ENCODE results near the gene BAG3. TPM values are rescaled to one million over a fixed set of nuclear protein-coding genes. Genes with fewer than 3 reads are reported as not detected.

BAG3 gene
- total RNA-seq, 1 experiment from 2014 or later = 57.0 TPM

DNA sequence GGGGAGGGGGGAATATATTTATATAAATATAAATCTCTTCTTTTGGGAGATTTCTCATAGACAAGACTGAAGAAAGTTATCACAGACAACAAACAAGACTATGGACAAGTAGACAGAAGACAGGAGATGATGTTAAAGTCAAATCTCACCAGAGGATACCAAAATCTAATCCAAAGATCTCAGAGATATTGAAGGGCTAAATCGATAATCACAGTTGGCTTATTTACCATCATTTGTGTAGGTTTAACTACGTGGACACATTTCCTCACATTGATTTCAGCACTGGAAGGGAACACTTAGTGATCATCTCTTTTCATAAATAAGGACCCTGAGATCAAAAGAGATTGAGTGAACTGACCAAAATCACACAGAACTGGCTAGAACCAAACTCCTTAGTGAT lies 72.0 kb downstream of the BAG3 start (continued):
- TF ChIP-seq CTCF (IDR thresholded peaks at IDR 0.05 in 2 of 3, conservative IDR thresholded peaks at IDR 0.05 in 1 of 3; ENCODE audit: borderline replicate concordance in 1 of 3, insufficient read depth in 1 of 3, low read depth in 2 of 3, low read length in 2 of 3) = no peak
- no peak for TF ChIP-seq CEBPB (IDR thresholded peaks at IDR 0.05; ENCODE audit: low read depth)
- no peak for TF ChIP-seq EZH2phosphoT487 (IDR thresholded peaks at IDR 0.05; ENCODE audit: borderline replicate concordance)
- no peak for TF ChIP-seq POLR2A (IDR thresholded peaks at IDR 0.05; ENCODE audit: borderline replicate concordance, extremely low read depth, insufficient read depth, insufficient read length)
- no peak for TF ChIP-seq SP1 (IDR thresholded peaks at IDR 0.05; ENCODE audit: low read depth)

GRCh38 chr10:119723624-119724023 lies 72.4 kb downstream of the BAG3 start:
- Histone ChIP-seq H2AFZ (ENCODE audit: low read depth, low read length, poor library complexity, severe bottlenecking) (no peak overlapping the region), H3K4me1 (ENCODE audit: control insufficient read depth in 1 of 2, insufficient read depth in 2 of 2, low read length in 2 of 2) (peaks cover 15 to 23% of the 10 kb centered on the region in 2 experiments), H4K20me1 (ENCODE audit: insufficient read depth) (no peaks in the 10 kb centered on the region), H3K9me2 (ENCODE audit: insufficient read depth) (no peaks in the 10 kb centered on the region), H3K36me3 (ENCODE audit: control insufficient read depth in 1 of 2, insufficient read depth in 2 of 2, low read length in 2 of 2) (no peaks in the 10 kb centered on the region), H3K27ac (ENCODE audit: low read depth, low read length) (no peak overlapping the region), H3K9ac (ENCODE audit: low read length) (no peak overlapping the region), H3K27me3 (ENCODE audit: insufficient read depth, low read length) (no peaks in the 10 kb centered on the region), H3K9me3 (ENCODE audit: control insufficient read depth in 1 of 2, insufficient read depth in 1 of 2, low read depth in 1 of 2, low read length in 2 of 2) (no peaks in the 10 kb centered on the region), H3K79me2 (ENCODE audit: insufficient read depth, low read length) (peaks cover 15% of the 10 kb centered on the region), H3K4me2 (ENCODE audit: low read length) (no peak overlapping the region), H3K4me3 (replicated peaks in 1 of 2; ENCODE audit: low read depth in 1 of 2, low read length in 2 of 2) (no peak overlapping the region)
- TF ChIP-seq, protein P1, sequence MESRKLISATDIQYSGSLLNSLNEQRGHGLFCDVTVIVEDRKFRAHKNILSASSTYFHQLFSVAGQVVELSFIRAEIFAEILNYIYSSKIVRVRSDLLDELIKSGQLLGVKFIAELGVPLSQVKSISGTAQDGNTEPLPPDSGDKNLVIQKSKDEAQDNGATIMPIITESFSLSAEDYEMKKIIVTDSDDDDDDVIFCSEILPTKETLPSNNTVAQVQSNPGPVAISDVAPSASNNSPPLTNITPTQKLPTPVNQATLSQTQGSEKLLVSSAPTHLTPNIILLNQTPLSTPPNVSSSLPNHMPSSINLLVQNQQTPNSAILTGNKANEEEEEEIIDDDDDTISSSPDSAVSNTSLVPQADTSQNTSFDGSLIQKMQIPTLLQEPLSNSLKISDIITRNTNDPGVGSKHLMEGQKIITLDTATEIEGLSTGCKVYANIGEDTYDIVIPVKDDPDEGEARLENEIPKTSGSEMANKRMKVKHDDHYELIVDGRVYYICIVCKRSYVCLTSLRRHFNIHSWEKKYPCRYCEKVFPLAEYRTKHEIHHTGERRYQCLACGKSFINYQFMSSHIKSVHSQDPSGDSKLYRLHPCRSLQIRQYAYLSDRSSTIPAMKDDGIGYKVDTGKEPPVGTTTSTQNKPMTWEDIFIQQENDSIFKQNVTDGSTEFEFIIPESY (IDR thresholded peaks at IDR 0.05; ENCODE audit: extremely low read depth, insufficient replicate concordance, low read length) = no peak
- TF ChIP-seq POLR2AphosphoS5 (IDR thresholded peaks at IDR 0.05; ENCODE audit: low read depth, low read length) = no peak
- TF ChIP-seq CBX3 (IDR thresholded peaks at IDR 0.05; ENCODE audit: low read depth) = no peak
- TF ChIP-seq TCF7L2 (IDR thresholded peaks at IDR 0.05; ENCODE audit: borderline replicate concordance, extremely low read depth, insufficient read depth, insufficient read length) = no peak
- TF ChIP-seq, protein P2, sequence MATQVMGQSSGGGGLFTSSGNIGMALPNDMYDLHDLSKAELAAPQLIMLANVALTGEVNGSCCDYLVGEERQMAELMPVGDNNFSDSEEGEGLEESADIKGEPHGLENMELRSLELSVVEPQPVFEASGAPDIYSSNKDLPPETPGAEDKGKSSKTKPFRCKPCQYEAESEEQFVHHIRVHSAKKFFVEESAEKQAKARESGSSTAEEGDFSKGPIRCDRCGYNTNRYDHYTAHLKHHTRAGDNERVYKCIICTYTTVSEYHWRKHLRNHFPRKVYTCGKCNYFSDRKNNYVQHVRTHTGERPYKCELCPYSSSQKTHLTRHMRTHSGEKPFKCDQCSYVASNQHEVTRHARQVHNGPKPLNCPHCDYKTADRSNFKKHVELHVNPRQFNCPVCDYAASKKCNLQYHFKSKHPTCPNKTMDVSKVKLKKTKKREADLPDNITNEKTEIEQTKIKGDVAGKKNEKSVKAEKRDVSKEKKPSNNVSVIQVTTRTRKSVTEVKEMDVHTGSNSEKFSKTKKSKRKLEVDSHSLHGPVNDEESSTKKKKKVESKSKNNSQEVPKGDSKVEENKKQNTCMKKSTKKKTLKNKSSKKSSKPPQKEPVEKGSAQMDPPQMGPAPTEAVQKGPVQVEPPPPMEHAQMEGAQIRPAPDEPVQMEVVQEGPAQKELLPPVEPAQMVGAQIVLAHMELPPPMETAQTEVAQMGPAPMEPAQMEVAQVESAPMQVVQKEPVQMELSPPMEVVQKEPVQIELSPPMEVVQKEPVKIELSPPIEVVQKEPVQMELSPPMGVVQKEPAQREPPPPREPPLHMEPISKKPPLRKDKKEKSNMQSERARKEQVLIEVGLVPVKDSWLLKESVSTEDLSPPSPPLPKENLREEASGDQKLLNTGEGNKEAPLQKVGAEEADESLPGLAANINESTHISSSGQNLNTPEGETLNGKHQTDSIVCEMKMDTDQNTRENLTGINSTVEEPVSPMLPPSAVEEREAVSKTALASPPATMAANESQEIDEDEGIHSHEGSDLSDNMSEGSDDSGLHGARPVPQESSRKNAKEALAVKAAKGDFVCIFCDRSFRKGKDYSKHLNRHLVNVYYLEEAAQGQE (IDR thresholded peaks at IDR 0.05; ENCODE audit: low read depth) = no peak
- no peak for TF ChIP-seq CEBPB (IDR thresholded peaks at IDR 0.05; ENCODE audit: low read depth)
- no peak for TF ChIP-seq ELF1 (IDR thresholded peaks at IDR 0.05; ENCODE audit: borderline replicate concordance, low read depth)
- RAD21 ChIA-PET (ENCODE audit: low non-redundant PET in 1 of 2, low total read pairs in 2 of 2, uncharacterized antibody in 2 of 2, unreplicated experiment in 2 of 2) = no interaction called here
- intact Hi-C loops (cut with micrococcal nuclease) = loop anchor here (5.0 kb wide), 1 partner anchor 36 kb away; no protein-coding TSS in a partner anchor
- no TSS peak for BruUV-seq (replicated peaks)
- CTCF ChIA-PET = no interaction called here
- POLR2A ChIA-PET = no interaction called here
- ATAC-seq (no peak), DNase-seq (ENCODE audit: low read depth, low spot score) (no peak)
